GM23248 (cell line): Measurements from ENCODE around the gene EGFR.

Experiments used
- EZH2 ChIP-seq: fragments of 200-600 bp; sonication (generic); IDR thresholded peaks from 2 replicates; pipeline ENCODE4 v1.6.1; 2018; ENCODE audit warnings: antibody characterized with exemption, mild to moderate bottlenecking; ENCODE audit not compliant: insufficient read depth, poor library complexity, severe bottlenecking
- EZH2phosphoT487 ChIP-seq: fragments of 200-600 bp; sonication (generic); IDR thresholded peaks from 2 replicates; pipeline ENCODE4 v1.6.1; 2018; ENCODE audit warnings: antibody characterized with exemption, moderate library complexity, mild to moderate bottlenecking, low read depth; ENCODE audit not compliant: insufficient read depth

- TF ChIP-seq EZH2: no peak
- TF ChIP-seq EZH2phosphoT487: no peak
These were observed 101.8 kb downstream of the EGFR start for GRCh38 chr7:55120501-55121198.
